GM10266 (cell line): Measurements from ENCODE around the gene CLTCL1.

Source experiments
- DNase-seq: peaks from one replicate; pipeline ENCODE4 v3.0.0; 2012; ENCODE audit errors: extremely low spot score
- CTCF ChIP-seq: IDR thresholded peaks from 2 replicates; pipeline ENCODE4 v1.5.1; 2012; ENCODE audit warnings: mild to moderate bottlenecking, low read depth; ENCODE audit not compliant: control insufficient read depth, insufficient read depth; ENCODE audit errors: missing control alignments

The CLTCL1 gene

GRCh38 chr22:19129871-19130270 is 161.6 kb downstream of the CLTCL1 start:
- no peak for DNase-seq
- TF ChIP-seq CTCF: no peak
